Activated T-cell treated with anti-CD3 and anti-CD28 coated beads, Interleukin-2, amount 50 U/mL, for 4 hours (primary cell): ENCODE data around the gene MBLAC1. TPM values are rescaled to one million over a fixed set of nuclear protein-coding genes. Genes with fewer than 3 reads are reported as not detected.

Experiments used
- ATAC-seq, 2 donors: fragments of 200-7000 bp; cut with Tn5 transposase; one replicate each; pipeline ENCODE4 v1.10.0; 2021
- DNase-seq: peaks from one replicate; pipeline ENCODE4 v3.0.0-alpha.2; 2020
- H3K27me3 Mint-ChIP-seq: one replicate; pipeline ENCODE4 v1.8.0; 2021; ENCODE audit warnings: low read depth, mixed read lengths
- H3K36me3 Mint-ChIP-seq: one replicate; pipeline ENCODE4 v1.8.0; 2022; ENCODE audit warnings: mixed read lengths; ENCODE audit not compliant: insufficient read depth
- H3K4me1 Mint-ChIP-seq: one replicate; pipeline ENCODE4 v1.8.0; 2021; ENCODE audit warnings: low read depth, mixed read lengths
- H3K4me3 Mint-ChIP-seq: one replicate; pipeline ENCODE4 v1.8.0; 2021; ENCODE audit warnings: mild to moderate bottlenecking, moderate library complexity, mixed read lengths
- H3K9me3 Mint-ChIP-seq: one replicate; pipeline ENCODE4 v1.8.0; 2021; ENCODE audit warnings: mixed read lengths
- total RNA-seq, 3 donors: library from RNA; stranded (reverse); gene quantifications; one replicate each; pipeline ENCODE4 v1.2.1, GENCODE V29; 2021

The MBLAC1 gene
- total RNA-seq, 3 donors from 2014 or later = 3.0 to 4.8 (median 3.2) TPM

GRCh38 chr7:100147278-100147677, 20.5 kb downstream of the MBLAC1 start:
- H3K27me3 Mint-ChIP-seq = no peaks in the 10 kb centered on the region
- H3K4me1 Mint-ChIP-seq = peaks cover 31% of the 10 kb centered on the region
- H3K4me3 Mint-ChIP-seq = no peak overlapping the region
- H3K36me3 Mint-ChIP-seq = peaks cover 6% of the 10 kb centered on the region
- no peak for DNase-seq
- H3K9me3 Mint-ChIP-seq = no peaks in the 10 kb centered on the region
- ATAC-seq = no peak

GRCh38 chr7:100148225-100148558, 21.4 kb downstream of the MBLAC1 start:
- H3K36me3 Mint-ChIP-seq = peaks cover 10% of the 10 kb centered on the region
- H3K4me3 Mint-ChIP-seq = peak overlapping the region; percentile 99
- H3K4me1 Mint-ChIP-seq = peaks cover 35% of the 10 kb centered on the region
- no peak for DNase-seq
- H3K9me3 Mint-ChIP-seq = no peaks in the 10 kb centered on the region
- peak in 1 of 2 donors; percentile 1 for ATAC-seq
- no peaks in the 10 kb centered on the region for H3K27me3 Mint-ChIP-seq

- H3K27me3 Mint-ChIP-seq = no peaks in the 10 kb centered on the region
- peaks cover 36% of the 10 kb centered on the region for H3K4me1 Mint-ChIP-seq
- peak within 1 kb of the TSS; percentile 99 for H3K4me3 Mint-ChIP-seq
These were observed 22.0 kb downstream of the MBLAC1 start, which contains the start of gene LAMTOR4 for GRCh38 chr7:100148559-100149328. LAMTOR4 (plus strand) TSS chr7:100148918; CDS start chr7:100148973, 55 bp downstream.

GRCh38 chr7:100152404-100152803, 25.6 kb downstream of the MBLAC1 start:
- H3K4me1 Mint-ChIP-seq = peaks cover 58% of the 10 kb centered on the region
- ATAC-seq = no peak

More at GRCh38 chr7:100148559-100149328, 22.0 kb downstream of the MBLAC1 start, which contains the start of gene LAMTOR4:
- ATAC-seq (peak; percentile 97 to 98), DNase-seq (peak; percentile 96)
- H3K36me3 Mint-ChIP-seq = peaks cover 10% of the 10 kb centered on the region
- H3K9me3 Mint-ChIP-seq = no peaks in the 10 kb centered on the region

GRCh38 chr7:100152937-100153666, 26.3 kb downstream of the MBLAC1 start:
- H3K4me3 Mint-ChIP-seq = no peak overlapping the region
- peaks cover 24% of the 10 kb centered on the region for H3K36me3 Mint-ChIP-seq

More at GRCh38 chr7:100152404-100152803, 25.6 kb downstream of the MBLAC1 start:
- H3K4me3 Mint-ChIP-seq = no peak overlapping the region
- H3K36me3 Mint-ChIP-seq = peaks cover 21% of the 10 kb centered on the region
- H3K27me3 Mint-ChIP-seq = no peaks in the 10 kb centered on the region
- no peaks in the 10 kb centered on the region for H3K9me3 Mint-ChIP-seq
- no peak for DNase-seq

GRCh38 chr7:100153708-100154535, 27.2 kb downstream of the MBLAC1 start:
- ATAC-seq (no peak), DNase-seq (no peak)
- H3K4me1 Mint-ChIP-seq = peaks cover 52% of the 10 kb centered on the region
- H3K4me3 Mint-ChIP-seq = no peak overlapping the region
- no peaks in the 10 kb centered on the region for H3K9me3 Mint-ChIP-seq
- H3K36me3 Mint-ChIP-seq = peaks cover 24% of the 10 kb centered on the region
- H3K27me3 Mint-ChIP-seq = no peaks in the 10 kb centered on the region

More at GRCh38 chr7:100152937-100153666, 26.3 kb downstream of the MBLAC1 start:
- DNase-seq = no peak
- Mint-ChIP-seq H3K4me1 (peaks cover 57% of the 10 kb centered on the region), H3K9me3 (no peaks in the 10 kb centered on the region), H3K27me3 (no peaks in the 10 kb centered on the region)
- no peak for ATAC-seq

- H3K9me3 Mint-ChIP-seq = no peaks in the 10 kb centered on the region
- no peak for DNase-seq
- ATAC-seq = no peak
- peaks cover 62% of the 10 kb centered on the region for H3K4me1 Mint-ChIP-seq
- H3K36me3 Mint-ChIP-seq = peaks cover 24% of the 10 kb centered on the region
- no peak overlapping the region for H3K4me3 Mint-ChIP-seq
- no peaks in the 10 kb centered on the region for H3K27me3 Mint-ChIP-seq
These were observed 28.1 kb downstream of the MBLAC1 start for GRCh38 chr7:100154651-100155491.

GRCh38 chr7:100155553-100156317, 29.0 kb downstream of the MBLAC1 start:
- Mint-ChIP-seq H3K9me3 (no peaks in the 10 kb centered on the region), H3K4me3 (no peak overlapping the region), H3K4me1 (peaks cover 55% of the 10 kb centered on the region), H3K36me3 (peaks cover 19% of the 10 kb centered on the region), H3K27me3 (no peaks in the 10 kb centered on the region)
- DNase-seq (no peak), ATAC-seq (no peak)

GRCh38 chr7:100156331-100157068, 29.7 kb downstream of the MBLAC1 start:
- Mint-ChIP-seq H3K27me3 (no peaks in the 10 kb centered on the region), H3K4me3 (peak overlapping the region; percentile 84), H3K4me1 (peaks cover 53% of the 10 kb centered on the region), H3K9me3 (no peaks in the 10 kb centered on the region), H3K36me3 (peaks cover 19% of the 10 kb centered on the region)
- DNase-seq (no peak), ATAC-seq (peak; percentile 16 to 25)

GRCh38 chr7:100157069-100157333, 30.2 kb downstream of the MBLAC1 start:
- Mint-ChIP-seq H3K36me3 (peaks cover 19% of the 10 kb centered on the region), H3K4me3 (peak overlapping the region; percentile 84), H3K9me3 (no peaks in the 10 kb centered on the region), H3K4me1 (peaks cover 51% of the 10 kb centered on the region), H3K27me3 (no peaks in the 10 kb centered on the region)
- no peak for DNase-seq
- no peak for ATAC-seq

- H3K36me3 Mint-ChIP-seq = peaks cover 15% of the 10 kb centered on the region
- no peaks in the 10 kb centered on the region for H3K9me3 Mint-ChIP-seq
- DNase-seq = no peak
- peak in 1 of 2 donors; percentile 13 for ATAC-seq
- H3K27me3 Mint-ChIP-seq = no peaks in the 10 kb centered on the region
- peak overlapping the region; percentile 84 for H3K4me3 Mint-ChIP-seq
- peaks cover 46% of the 10 kb centered on the region for H3K4me1 Mint-ChIP-seq
These were observed 30.8 kb downstream of the MBLAC1 start for GRCh38 chr7:100157334-100158228.
